ENCODE data around the gene FAM180A.

FAM180A gene

DNA sequence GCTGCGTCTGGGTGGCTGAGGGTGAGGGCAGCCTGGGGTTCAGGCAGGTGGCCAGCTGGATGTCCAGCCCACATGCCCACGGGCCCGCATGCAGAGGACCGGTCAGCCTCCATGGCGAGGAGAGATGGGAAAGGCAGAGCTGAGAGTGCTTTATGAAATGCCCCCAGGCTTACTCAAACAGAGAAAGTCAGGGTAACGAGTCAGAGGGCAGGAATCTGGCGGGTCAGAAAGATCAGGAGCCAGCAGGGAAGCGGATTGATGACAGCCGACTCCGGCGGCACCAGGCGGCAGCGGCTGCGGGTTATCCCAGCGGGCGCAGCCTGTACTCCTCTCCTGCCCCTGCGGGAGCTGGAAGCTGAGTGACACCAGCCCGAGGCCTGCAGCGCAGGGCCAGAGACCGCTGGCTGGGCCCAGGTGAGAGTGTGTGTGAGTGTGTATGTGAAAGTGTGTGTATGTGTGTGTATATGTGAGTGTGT lies 34.0 kb downstream of the FAM180A start:
- H3K4me3 ChIP-seq (ENCODE audit: low read depth, low read length) = no peak overlapping the region
- TF ChIP-seq, protein P1, sequence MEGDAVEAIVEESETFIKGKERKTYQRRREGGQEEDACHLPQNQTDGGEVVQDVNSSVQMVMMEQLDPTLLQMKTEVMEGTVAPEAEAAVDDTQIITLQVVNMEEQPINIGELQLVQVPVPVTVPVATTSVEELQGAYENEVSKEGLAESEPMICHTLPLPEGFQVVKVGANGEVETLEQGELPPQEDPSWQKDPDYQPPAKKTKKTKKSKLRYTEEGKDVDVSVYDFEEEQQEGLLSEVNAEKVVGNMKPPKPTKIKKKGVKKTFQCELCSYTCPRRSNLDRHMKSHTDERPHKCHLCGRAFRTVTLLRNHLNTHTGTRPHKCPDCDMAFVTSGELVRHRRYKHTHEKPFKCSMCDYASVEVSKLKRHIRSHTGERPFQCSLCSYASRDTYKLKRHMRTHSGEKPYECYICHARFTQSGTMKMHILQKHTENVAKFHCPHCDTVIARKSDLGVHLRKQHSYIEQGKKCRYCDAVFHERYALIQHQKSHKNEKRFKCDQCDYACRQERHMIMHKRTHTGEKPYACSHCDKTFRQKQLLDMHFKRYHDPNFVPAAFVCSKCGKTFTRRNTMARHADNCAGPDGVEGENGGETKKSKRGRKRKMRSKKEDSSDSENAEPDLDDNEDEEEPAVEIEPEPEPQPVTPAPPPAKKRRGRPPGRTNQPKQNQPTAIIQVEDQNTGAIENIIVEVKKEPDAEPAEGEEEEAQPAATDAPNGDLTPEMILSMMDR (IDR thresholded peaks at IDR 0.05; ENCODE audit: borderline replicate concordance, insufficient read depth, low read depth, low read length) = no peak

DNA sequence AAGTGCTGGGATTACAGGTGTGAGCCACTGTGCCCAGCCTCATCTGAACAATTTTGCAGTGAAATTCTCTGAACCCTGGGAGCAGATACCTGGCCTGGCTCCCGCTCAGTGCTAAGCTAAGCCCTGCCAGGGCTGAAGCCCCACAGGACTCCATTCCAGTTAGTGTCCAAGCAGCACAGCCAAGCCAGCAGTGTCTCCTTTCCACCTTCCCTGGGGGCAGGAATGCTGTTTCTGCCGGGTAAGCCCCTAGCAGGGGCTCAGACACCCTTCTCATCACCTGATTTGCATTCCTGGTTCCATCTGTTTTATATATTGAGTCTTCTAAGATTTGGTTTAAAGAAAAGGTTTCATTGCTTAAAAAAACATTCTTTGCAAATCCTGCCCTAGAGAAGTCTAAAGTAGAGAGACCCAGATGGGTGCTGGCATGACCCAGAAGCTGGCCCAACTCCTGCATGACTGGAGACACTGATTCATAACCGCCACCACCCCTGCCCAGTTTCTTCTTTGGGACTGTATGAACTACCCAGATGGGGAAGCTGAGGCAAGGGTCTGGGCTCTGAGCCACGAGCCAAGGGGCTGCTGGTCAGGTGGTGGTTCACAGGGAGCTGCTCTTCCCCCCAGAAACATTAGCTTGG lies 34.7 kb downstream of the FAM180A start:
- no peak overlapping the region for H3K4me3 ChIP-seq (ENCODE audit: low read depth, low read length)
- TF ChIP-seq, protein P1 (IDR thresholded peaks at IDR 0.05; ENCODE audit: borderline replicate concordance, insufficient read depth, low read depth, low read length) = no peak

DNA sequence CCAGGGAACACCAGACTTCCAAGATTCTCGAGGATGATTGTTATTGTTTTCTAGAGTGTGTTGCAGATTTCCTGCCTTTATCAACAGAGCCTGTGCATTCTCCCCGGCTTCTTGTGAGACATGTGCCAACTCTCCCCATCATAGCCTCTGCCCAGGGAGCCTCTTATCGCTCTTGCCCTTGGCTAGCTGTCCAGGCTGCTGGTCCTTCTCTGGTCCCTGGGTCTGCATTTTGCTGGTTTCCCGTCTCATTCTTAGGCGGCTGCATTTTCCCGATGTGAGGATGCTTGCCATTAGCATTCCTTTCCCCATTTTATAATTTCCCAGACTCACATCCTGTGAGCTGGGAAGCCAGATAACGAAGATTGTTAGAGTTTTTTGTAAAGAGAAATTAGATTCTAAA lies 35.8 kb downstream of the FAM180A start:
- TF ChIP-seq, protein P1 (IDR thresholded peaks at IDR 0.05; ENCODE audit: borderline replicate concordance, insufficient read depth, low read depth, low read length) = no peak
- H3K4me3 ChIP-seq (ENCODE audit: low read depth, low read length) = no peak overlapping the region

DNA sequence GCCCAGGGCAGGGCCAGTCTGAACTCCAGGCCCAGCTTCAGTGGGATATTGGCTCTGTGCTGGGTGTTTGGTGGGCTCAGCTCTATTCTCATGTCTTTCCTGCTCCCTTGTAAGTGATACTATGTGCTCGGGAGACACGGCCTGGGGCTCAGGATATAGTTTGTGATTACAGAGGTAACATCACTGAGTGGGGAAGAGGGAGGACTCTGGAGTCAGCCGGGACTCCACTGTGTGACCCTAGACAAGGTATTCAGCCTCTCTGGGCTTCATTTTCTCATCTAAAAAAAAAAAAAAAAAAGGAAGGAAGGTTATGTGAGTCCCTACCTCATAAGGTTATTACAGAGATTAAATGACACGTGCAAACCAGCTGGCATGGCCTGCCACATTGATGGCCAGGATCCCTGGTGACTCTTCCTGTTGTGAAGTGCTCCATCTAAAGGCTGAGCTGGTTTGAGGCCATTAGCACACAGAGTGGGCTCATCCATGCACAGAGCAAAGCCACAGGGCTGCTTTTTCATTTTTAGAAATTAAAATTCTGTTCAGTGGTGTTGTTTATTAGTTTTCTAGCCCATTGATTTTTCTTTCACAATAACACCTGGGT lies 36.3 kb downstream of the FAM180A start:
- TF ChIP-seq, protein P1 (IDR thresholded peaks at IDR 0.05; ENCODE audit: borderline replicate concordance, insufficient read depth, low read depth, low read length) = no peak
- H3K4me3 ChIP-seq (ENCODE audit: low read depth, low read length) = no peak overlapping the region

DNA sequence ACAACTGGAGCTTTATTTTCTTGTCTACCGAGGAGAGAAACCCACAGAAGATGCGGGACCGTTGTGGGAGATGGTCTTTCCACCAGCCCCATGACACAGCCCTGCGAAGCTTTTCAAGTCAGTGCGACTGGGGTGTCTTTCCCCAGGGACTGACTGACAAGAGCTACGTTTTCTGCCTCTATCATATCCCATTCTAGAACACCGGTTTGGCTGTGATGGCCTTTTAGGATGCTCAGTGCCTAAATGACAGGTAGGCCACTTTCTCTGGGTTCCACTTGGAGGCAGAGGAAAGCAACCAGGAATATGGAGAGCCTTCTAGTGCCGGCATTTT lies 37.5 kb downstream of the FAM180A start:
- H3K4me3 ChIP-seq (ENCODE audit: low read depth, low read length) = no peak overlapping the region
- TF ChIP-seq, protein P1 (IDR thresholded peaks at IDR 0.05; ENCODE audit: borderline replicate concordance, insufficient read depth, low read depth, low read length) = no peak

DNA sequence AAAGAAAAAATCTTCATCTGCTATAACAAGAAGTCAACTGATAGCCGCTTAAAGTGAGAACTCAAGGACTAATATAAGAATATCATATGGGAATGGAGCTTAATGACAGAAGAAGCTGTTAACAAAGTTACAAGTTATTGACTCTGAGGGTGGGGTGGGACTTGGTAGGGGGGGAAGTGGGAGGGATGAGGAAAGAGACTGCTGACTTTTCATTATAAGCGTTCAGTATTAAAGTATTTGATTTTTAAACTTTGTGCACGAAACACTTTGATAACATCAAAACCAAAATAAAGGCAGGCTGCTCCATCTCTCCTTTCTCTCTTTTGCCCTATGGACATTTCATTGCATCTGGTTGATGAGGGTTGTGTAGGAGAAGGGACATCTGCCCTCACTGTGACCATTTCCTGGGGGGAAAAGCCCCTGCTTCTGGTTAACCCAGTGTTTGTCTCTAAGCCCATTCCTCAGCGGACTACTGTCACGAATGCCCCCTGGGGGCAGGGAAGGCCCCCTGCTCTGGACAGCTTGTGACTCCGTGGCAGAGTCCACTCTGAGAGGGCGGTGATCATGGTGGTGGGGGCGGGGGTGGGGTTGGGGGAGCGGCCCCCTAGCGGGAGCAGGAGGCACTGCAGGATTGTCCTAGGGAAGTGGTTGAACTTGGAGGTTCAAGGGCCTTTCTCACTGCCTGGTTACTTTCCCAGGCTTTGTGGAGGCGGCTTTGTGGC lies 38.0 kb downstream of the FAM180A start:
- TF ChIP-seq, protein P1 (IDR thresholded peaks at IDR 0.05; ENCODE audit: borderline replicate concordance, insufficient read depth, low read depth, low read length) = peak; percentile 81
- no peak overlapping the region for H3K4me3 ChIP-seq (ENCODE audit: low read depth, low read length)

Measured in GM12875 (cell line).